Urinary bladder (tissue), 4 donors: Measurements from ENCODE around the gene P4HB. TPM values are rescaled to one million over a fixed set of nuclear protein-coding genes. Genes with fewer than 3 reads are reported as not detected.
"Not testable (repeated sequence)": the region's sequence is repeated elsewhere in the genome, so short reads cannot be mapped to it uniquely, and the experiment has no call there.

ENCODE experiments used
- DNase-seq: peaks from one replicate; pipeline ENCODE4 v3.0.0-alpha.2; 2015; ENCODE audit errors: extremely low spot score
- H3K27ac ChIP-seq: one replicate; pipeline ENCODE4 v1.5.1; 2013; ENCODE audit warnings: low read depth, mild to moderate bottlenecking, moderate library complexity
- H3K36me3 ChIP-seq: one replicate; pipeline ENCODE4 v1.6.1; 2013; ENCODE audit warnings: mild to moderate bottlenecking, moderate library complexity; ENCODE audit not compliant: insufficient read depth
- H3K4me1 ChIP-seq: one replicate; pipeline ENCODE4 v1.6.1; 2013; ENCODE audit warnings: mild to moderate bottlenecking, moderate library complexity; ENCODE audit not compliant: insufficient read depth
- H3K4me3 ChIP-seq: one replicate; pipeline ENCODE4 v1.5.1; 2013; ENCODE audit warnings: low read depth, low read length
- WGBS: extraction: QIAGEN DNeasy Blood & Tissue Kit; methylation state at CpG from one replicate; pipeline ENCODE4 v1.1.7; 2013; 5-methylcytosine and 5-hydroxymethylcytosine counted together
- polyA plus RNA-seq: library from polyadenylated mRNA; stranded (reverse); fragments of 200-250 nt; gene quantifications from one replicate; pipeline ENCODE4 v1.2.3, GENCODE V29; 2013
- total RNA-seq: library from RNA; depleted of rRNA; stranded (reverse); fragments of >200 nt; gene quantifications from one replicate; pipeline ENCODE4 v1.2.3, GENCODE V29; 2014
- donor health status: healthy with polysubstance abuse.
- donor health status: healthy.

Gene P4HB
- total and polyA plus RNA-seq, 2 donors, result 262 to 367 TPM

DNA sequence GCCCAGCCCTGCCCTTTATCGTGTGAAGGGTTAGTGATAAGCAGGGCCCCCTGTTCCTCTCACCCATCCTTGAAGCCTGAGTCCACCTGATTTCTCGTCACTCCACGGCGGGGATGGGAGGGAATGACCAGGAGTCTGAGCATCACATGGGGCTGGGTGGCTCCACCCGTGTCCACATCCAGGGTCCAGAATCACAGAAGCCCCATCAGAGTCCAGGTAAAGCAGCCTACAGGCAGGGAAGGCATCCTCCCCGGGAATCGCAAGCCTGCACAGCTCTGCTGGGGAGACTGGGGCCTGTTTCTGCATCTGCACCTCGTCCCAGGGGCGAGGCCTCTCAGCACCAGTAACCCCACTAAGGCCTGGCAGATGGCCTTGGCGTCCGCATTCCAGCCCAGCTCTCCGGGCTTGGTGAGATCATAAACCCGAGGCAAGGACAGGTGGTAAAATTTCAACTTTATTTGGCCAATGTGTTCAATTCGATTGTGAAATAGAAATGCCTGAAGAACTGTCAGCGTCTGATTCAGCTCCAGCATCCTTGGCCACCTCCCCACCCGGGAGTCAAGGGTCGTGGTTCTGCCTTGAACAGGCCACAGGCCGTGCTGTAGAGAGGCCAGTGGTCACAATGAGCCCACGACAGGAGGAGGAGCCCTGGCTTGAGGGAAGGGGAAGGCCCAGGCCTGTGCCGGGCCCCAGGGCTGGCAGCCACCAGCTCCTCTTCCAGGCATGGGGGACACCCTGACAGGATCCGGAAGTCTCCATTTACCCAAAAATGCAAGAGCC, 17.4 kb downstream of the P4HB start:
- 76% methylated on average over 21 of the region's 21 CpGs for WGBS
- no peak for DNase-seq
- H3K4me1 ChIP-seq, result no peaks in the 10 kb centered on the region
- H3K36me3 ChIP-seq, result peaks cover 5% of the 10 kb centered on the region
- H3K4me3 ChIP-seq, result no peak overlapping the region
- no peak overlapping the region for H3K27ac ChIP-seq

DNA sequence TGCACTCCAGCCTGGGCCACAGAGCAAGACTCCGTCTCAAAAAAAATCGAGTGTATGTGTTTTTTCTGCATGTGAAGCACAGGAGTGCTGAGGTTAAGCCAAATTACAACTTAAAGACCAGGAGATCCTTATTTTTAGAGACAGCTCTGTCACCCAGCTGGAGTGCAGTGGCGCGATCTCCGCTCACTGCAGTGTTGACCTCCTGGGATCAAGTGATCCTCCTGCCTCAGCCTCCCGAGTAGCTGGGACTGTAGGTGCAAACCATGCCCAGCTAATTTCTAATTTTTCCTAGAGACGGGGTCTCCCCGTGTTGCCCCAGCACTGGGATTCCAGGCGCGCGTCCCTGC, 18.0 kb downstream of the P4HB start:
- Histone ChIP-seq H3K4me1 (no peaks in the 10 kb centered on the region), H3K27ac (no peak overlapping the region), H3K4me3 (no peak overlapping the region), H3K36me3 (peaks cover 5% of the 10 kb centered on the region)
- WGBS, result 93% methylated on average over 11 of the region's 11 CpGs
- no peak for DNase-seq

DNA sequence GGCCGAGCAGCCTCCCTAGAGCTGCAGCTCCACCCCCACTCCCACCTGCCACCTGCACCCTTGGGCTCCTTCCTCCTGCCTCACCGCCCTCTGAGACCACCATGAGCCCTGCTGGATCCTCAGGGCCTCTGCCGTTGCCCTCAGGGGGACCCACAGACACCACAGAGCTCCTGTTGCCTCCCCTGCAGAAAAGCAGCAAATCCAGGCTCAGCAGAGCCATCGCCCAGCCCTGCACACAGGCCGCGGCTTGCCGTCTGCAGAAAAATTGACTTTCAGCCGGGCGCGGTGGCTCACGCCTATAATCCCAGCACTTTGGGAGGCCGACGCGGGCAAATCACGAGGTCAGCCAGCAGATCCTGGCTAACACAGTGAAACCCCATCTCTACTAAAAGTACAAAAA, 18.5 kb downstream of the P4HB start:
- Histone ChIP-seq H3K27ac (peak overlapping the region; percentile 43), H3K4me1 (no peaks in the 10 kb centered on the region), H3K4me3 (no peak overlapping the region), H3K36me3 (peaks cover 5% of the 10 kb centered on the region)
- 81% methylated on average over 15 of the region's 15 CpGs for WGBS
- no peak for DNase-seq

DNA sequence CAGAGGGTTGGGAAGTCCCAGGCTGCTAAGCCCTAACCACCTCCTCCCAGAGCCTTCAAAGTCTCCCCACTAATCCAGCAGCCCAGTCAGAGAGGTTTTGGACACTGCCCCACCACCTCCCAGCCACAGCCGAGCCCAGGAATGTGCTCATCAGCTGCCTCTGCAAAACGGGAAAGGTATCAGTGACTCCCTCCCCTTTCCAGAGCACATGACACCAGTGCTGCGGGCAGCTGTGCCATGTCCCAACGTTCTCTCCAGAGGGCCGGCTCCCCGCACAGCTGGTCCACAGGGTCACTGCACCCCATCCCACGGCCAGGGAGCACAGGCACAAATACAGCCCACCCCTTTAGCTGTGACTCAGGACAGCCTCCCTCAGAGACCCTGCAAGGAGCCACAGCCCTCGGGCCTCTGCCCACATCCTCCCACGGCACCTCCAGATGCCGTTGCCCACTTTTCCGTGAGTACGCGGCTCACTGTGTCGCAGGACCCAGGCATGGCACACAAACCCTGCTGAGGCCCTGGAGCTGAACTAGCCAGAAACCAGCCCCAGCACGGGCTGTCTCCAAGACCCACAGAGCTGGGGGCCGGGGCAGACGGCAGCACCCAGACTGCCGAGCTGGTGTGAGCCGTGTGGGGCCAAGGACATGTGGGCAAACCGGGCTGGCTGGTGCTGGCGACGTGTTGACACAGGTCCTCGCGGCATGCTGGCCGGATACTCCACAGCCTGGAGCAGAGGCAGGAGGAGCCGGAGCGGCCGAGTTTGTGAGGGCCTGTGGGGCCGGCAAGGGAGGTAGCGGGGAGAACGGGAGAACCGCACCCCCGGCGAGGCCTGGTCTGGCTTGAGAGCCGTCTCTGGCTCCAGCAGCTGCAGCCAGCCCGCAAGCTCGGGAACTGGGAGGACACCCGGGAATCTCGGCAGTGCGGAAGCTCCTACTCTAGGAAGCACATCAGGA, 19.2 kb downstream of the P4HB start:
- WGBS, result 71% methylated on average over 40 of the region's 40 CpGs
- Histone ChIP-seq H3K36me3 (peaks cover 5% of the 10 kb centered on the region), H3K27ac (peak overlapping the region; percentile 43), H3K4me1 (no peaks in the 10 kb centered on the region), H3K4me3 (no peak overlapping the region)
- no peak for DNase-seq

DNA sequence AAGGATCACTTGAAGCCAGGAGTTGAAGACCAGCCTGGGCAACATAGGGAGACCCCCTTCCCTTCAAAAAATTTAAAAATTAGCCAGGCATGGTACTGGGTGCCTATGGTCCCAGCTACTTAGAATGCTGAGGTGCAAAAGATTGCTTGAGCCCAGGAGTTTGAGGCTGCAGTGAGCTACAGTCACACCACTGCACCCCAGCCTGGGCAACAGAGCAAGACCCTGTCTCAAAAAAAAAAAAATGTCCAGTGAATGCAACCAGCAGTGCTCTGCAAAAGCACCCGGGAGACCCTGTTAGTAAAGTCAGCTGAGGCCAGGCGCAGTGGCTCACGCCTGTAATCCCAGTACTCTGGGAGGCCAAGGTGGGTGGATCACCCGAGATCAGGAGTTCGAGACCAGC, 20.3 kb downstream of the P4HB start:
- not testable (repeated sequence) for DNase-seq, H3K4me1 ChIP-seq, H3K4me3 ChIP-seq, H3K36me3 ChIP-seq, H3K27ac ChIP-seq
- 94% methylated on average over 5 of the region's 5 CpGs for WGBS

DNA sequence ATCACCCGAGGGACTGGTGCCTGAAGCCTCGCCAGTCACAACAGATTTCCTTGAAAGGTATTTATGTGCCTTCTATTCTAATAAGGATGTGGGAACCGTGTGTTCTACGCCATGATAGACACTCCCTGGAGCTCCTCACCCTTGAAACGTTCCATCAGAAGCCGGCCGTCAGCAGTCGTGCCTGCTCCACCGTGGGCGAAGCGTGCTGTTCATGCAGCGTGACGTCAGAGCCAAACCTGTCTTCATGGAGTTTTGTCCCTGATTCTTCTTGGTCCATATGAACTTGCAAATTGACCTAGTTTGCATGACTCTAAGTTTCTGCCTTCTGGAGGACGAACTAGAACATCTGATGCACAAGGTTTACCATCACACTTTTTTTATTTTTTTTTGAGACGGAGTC, 21.0 kb downstream of the P4HB start:
- Histone ChIP-seq H3K4me1 (no peaks in the 10 kb centered on the region), H3K4me3 (no peak overlapping the region), H3K36me3 (no peaks in the 10 kb centered on the region), H3K27ac (no peak overlapping the region)
- 75% methylated on average over 15 of the region's 15 CpGs for WGBS
- no peak for DNase-seq

DNA sequence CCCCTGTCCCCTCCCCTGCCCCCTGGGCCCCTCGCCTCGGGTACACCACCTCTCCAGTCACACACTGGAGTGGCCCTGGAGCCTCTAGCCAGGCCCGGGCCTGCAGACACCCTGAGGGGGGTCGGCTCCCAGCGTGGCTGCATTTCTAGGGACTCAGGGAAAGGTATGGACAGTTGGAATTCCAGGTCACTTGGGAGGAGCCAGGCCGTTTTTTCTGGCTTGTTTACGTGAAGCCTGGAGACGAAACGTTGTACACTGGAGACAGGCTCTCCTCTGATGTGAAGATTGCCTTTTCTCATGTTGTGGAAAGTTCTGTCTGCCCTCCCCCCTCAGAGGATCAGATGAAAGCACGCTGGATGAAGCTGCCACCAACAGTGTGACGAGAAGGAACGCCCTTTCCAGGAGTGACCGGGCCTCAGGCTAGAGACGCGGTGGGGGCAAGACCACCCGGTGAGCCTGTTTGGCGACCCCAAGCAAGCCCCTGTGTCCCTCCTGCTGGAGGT, 21.5 kb downstream of the P4HB start:
- no peak for DNase-seq
- Histone ChIP-seq H3K4me3 (no peak overlapping the region), H3K4me1 (no peaks in the 10 kb centered on the region), H3K27ac (no peak overlapping the region), H3K36me3 (no peaks in the 10 kb centered on the region)
- WGBS, result 36% methylated on average over 17 of the region's 17 CpGs

DNA sequence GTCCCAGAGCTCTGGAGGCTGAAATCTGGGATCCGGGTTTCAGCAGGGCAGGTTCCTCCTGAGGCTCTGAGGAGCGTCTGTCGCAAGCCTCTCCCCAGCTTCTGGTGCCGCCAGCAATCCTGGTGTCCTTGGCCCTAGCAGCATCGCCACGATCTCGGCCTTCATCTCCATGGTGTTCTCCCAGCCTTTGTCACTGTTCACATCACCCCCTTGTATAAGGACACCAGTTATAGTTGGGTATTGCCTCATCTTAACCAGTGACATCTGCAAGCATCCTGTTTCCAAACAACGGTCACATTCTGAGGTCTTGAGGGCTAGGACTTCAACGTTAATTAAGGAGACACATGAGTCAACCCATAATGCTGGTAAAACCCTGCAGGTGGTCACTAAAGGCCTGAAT, 22.7 kb downstream of the P4HB start:
- Histone ChIP-seq H3K4me3 (no peak overlapping the region), H3K36me3 (no peaks in the 10 kb centered on the region), H3K4me1 (no peaks in the 10 kb centered on the region), H3K27ac (no peak overlapping the region)
- WGBS, result 79% methylated on average over 9 of the region's 9 CpGs
- DNase-seq, result no peak

DNA sequence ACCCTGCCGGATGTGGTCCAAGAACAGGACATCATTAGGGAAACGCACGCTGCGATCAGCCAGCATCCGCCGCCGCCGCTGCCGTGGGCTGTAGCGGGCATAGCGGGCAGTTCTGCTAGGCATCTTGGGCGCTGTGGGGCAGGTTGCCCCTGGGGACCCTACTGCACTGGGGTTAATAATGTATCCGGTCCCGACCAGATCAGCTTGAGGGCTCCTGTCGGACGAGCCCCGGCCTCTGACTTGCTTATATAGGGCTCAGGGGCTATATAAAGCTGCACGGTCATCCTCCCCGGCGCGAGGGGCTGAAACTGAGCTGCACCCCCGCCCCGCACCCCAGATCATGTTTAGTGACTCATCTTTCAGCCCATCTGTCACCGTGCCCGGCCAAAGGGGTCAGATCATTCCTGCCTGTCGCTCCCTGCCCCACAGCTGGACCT, 25.5 kb downstream of the P4HB start, which contains the start of gene PPP1R27:
Gene PPP1R27 (minus strand): TSS at position 220 of the 437 bp plus-strand sequence. CDS start 97 bp downstream, at position 123.
- DNase-seq, result no peak
- H3K4me1 ChIP-seq, result no peaks in the 10 kb centered on the region
- peak within 1 kb of the TSS; percentile 88 for H3K4me3 ChIP-seq
- WGBS, result 91% methylated on average over 26 of the region's 26 CpGs
- no peak within 1 kb of the TSS for H3K27ac ChIP-seq
- H3K36me3 ChIP-seq, result no peaks in the 10 kb centered on the region

DNA sequence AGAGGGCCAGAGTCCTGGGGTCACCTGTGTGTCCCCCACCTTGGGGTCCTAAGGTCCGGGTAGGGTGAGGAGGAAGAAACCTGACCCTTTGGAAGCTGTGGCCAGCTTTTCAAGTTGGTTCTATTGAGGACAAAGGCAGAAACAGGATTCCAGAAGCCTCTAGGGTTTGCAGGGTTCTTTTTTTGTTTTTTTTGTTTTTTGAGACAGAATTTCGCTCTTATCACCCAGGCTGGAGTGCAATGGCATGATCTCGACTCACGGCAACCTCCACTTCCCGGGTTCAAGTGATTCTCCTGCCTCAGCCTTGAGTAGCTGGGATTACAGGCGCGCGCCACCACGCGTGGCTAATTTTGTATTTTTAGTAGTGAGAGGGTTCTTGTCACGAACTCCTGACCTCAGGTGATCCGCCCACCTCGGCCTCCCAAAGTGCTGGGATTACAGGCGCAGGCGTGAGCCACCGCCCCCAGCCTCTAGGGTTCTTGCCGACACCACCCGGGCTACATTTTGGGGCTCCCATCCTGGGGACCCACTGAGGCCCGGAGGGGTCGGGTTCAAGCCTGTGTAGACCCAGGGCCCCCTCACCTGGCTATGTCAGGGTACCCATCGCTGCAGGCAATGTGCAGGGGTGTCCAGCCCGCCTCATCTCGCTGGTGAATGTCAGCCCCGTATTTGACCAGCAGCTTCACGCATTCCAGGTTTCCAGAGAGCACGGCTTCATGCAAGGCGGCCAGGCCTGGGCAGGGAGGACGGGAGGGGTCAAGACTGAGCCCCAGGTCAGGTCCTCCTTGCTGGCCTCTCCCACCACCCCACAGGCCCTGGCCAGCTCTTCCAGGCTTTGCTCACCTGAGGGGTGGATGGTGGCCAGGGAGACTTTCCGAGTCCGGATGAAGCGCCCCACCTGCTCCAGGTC, 26.2 kb downstream of the P4HB start:
- Histone ChIP-seq H3K27ac (no peak overlapping the region), H3K36me3 (no peaks in the 10 kb centered on the region), H3K4me3 (peak overlapping the region; percentile 88), H3K4me1 (no peaks in the 10 kb centered on the region)
- no peak for DNase-seq
- 81% methylated on average over 31 of the region's 31 CpGs for WGBS

DNA sequence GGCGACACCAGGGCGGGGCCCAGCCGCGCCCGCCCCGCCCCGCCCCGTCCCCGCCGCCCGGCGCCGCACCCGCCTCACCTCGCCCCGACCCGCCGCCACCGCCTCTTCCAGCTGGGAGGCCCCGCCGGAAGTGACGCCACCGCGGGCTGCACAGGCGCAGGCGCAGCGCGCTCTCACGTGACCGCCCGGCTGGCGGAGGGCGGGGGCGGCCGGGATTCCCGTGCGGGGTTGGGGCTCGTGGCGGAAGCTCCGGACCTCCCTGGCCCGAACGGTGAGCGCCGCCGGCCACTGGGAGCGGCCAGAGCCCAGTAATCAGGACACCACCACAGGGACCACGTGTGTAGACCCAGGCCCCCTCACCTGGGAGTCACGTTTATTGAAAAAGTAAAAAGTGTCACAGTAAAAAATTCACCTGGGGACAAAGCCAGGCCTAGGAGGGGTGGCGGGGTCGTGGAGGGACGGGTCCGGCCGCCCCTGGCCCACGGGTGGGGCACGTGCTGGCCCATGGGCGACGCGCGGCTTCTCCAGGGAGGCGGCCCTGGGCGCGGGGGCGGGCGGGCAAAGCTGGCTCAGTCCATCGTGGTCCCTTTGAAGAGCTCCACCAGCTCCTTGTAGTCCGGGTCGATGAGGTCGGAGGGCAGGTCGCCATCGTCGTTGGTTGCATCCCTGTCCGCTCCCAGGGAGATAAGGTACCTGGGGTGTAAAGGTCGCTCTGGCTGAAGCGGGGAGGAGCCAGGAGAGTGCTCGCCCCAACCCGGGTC, 27.0 kb downstream of the P4HB start, which contains the start of gene MCRIP1:
Gene MCRIP1 (minus strand): TSS at position 132 of the 761 bp plus-strand sequence. CDS start 8,785 bp downstream, outside the sequence.
- peak within 1 kb of the TSS; percentile 79 for H3K27ac ChIP-seq
- WGBS, result 1% methylated on average over 70 of the region's 76 CpGs
- peak within 1 kb of the TSS; percentile 88 for H3K4me3 ChIP-seq
- no peaks in the 10 kb centered on the region for H3K36me3 ChIP-seq
- peak; percentile 50 for DNase-seq
- H3K4me1 ChIP-seq, result no peaks in the 10 kb centered on the region

DNA sequence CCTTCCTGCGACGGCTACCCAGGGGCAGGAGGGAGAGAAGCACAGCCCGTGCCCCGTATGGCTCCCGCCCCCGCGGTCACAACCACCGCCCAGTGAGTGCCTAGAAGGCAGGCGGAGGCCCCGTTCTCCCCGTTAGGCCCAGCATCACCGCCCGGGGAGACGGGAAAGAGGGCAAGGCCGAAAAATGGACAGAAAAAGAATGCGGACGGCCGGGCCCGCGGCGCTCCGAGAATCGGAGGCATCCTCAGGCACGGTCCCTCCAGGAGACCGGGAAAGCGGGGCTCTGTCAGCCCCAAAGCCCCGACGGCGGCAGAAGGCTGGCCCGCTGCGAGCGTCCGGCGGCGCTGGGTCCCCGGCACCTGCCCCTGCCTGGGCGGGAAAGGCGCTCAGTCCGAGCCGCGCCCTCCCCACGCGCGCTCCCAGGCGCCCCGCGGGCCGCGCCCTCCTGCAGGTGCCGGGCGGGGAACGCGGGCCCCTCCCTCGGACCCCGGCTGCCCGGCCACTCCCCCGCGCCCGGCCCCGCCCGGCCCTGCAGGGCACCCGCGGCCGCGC, 27.7 kb downstream of the P4HB start:
- no peak for DNase-seq
- Histone ChIP-seq H3K4me1 (no peaks in the 10 kb centered on the region), H3K4me3 (peak overlapping the region; percentile 88), H3K27ac (peak overlapping the region; percentile 73), H3K36me3 (no peaks in the 10 kb centered on the region)
- under 1% methylated on average over 65 of the region's 65 CpGs for WGBS
